Erythroblast (primary cell): ENCODE measurements around the gene CHD1.

Experiments used
- GATA1 ChIP-seq: IDR thresholded peaks from 2 replicates; pipeline ENCODE4 v1.6.1; 2011; ENCODE audit warnings: low read depth, mild to moderate bottlenecking, control low read depth, low read length, moderate library complexity
- POLR2A ChIP-seq: IDR thresholded peaks from 2 replicates; pipeline ENCODE4 v1.6.1; 2011; ENCODE audit warnings: mild to moderate bottlenecking, low read length

DNA sequence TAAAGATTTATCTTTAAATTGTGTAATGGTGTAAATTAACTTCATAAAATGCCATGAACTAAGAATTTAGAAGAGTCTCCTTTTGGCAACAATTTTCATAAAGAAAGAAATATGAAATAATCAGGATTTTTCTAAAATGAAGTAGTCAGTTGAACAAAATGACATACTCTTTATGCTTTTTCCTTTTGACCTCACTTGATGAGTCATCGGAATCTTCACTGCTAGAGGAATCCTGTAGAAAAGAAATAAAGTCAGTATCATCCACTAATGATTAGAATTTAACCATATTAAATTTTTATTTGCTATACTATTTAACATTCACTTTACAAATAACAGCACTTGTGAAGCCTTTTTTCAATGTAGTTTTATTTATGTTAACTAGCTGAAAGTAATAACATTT is 26.1 kb downstream of the CHD1 start:
- TF ChIP-seq POLR2A (no peak), GATA1 (no peak)
